HG02678 (cell line): ENCODE data around the gene CLDN17.

Experiments
- ATAC-seq: cut with Tn5 transposase; IDR thresholded peaks from one replicate; pipeline ENCODE4 v1.9.1; 2021; ENCODE audit warnings: mild to moderate bottlenecking, moderate library complexity; ENCODE audit not compliant: unreplicated experiment

CLDN17 gene, protein sequence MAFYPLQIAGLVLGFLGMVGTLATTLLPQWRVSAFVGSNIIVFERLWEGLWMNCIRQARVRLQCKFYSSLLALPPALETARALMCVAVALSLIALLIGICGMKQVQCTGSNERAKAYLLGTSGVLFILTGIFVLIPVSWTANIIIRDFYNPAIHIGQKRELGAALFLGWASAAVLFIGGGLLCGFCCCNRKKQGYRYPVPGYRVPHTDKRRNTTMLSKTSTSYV

DNA sequence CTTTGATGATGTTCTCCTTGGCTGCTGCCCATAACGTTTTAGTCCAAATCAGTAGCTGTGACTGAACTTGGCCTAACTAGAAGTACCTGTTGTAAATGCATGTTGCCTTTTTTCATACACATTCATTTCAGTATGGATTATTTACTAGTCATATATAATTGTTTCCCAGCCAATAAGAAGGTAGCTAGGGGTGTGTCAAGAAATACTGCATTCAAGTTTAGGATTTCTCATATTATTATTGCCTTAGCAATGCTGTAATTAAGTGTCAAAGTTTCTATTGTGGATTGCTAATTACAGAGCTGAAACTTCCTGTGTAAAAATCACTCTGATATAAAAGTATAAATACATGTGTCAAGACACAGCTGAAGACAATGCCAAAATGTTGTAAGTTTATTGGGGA is at the start of gene CLDN17:
Gene CLDN17 (minus strand): TSS at position 101 of the 400 bp plus-strand sequence. CDS start 188 bp downstream, outside the sequence.
- no peak for ATAC-seq

DNA sequence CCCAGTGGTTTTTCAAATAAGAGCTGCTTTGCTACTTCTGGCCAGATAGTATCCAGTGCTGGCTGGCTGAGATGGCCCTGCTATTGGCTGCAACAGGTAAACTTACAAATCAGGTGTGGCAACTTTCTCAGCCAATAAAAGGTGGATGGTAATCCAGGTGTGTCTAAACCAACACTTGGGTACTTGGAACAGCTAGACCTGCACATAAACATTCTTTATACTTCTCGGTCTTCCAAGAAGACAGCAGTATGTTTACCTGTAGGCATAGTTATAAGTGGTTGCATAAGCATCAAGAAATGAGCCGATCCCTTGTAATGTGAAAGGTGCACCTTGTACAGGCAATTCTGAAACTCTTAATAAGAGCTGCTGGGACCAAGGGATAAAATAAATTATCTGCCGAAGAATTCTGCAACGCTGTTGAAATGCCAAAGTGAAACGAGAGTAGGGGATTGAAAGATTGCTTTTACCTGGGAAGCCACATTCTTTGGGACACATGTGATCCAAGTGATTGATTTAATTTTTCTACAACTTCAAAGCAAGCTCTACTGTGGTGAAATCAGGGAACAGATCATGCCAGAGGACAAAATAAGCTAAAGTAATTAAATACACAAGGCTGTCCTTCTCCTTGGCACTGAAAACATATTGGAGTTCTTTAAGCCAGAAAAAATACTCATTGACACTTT is 49.6 kb upstream of the CLDN17 start, which contains the start of gene CLDN8:
Gene CLDN8 (minus strand): TSS at position 57 of the 683 bp plus-strand sequence. CDS start 172 bp downstream, outside the sequence.
- ATAC-seq, result no peak

DNA sequence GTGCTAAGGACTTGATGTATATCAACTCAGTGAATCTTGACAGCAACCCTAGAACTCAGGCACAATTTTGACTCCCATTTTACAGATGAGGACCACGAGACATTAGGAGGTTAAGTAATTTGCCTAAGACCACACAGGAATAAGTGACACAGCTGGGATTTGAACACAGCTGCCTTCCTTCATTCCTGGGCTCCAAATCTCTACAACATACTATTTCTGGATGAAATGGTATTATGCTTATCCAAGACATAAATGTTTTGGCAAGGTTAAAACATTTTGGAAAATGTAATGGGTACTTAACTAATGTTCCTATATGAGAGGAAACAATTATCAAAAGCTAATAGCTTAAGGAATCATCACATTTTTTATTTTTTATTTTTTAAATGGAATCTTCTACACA is 44.5 kb upstream of the CLDN17 start:
- no peak for ATAC-seq

DNA sequence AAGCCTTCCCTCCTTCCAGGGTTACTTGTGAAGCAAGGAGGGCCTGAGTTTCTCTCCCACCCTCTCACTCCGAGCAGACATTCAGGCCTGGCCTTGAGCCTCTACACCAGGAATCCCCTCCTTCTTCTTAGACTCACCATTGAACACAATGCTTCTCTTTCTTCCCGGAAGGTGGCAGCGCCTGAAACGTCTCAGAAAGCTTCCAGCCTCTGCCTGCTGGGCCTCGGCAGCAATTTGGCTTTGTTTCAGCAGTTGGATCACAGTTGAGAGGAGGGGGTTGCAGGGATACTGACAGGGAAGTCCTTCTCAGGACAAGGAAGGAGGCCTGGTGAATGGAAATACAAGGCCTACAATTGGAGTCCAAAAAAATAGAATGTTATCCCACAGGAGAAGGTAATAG is 43.0 kb upstream of the CLDN17 start:
- ATAC-seq, result no peak

DNA sequence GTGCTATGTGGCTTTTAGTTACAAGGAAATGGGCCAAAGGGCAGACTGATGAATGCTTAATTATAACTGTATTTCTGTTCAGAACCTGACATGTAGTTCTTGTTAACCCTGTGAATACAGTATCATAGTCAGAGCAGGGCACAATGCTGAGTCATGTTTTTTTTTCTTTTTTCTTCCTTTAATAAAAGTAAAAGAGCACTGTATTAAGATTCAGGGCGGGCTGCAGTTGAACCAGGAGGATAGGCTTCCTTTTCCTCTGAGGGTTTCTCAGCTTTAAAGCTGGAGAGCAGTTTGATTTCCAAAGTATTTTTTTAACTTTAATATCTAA is 40.6 kb upstream of the CLDN17 start:
- no peak for ATAC-seq

DNA sequence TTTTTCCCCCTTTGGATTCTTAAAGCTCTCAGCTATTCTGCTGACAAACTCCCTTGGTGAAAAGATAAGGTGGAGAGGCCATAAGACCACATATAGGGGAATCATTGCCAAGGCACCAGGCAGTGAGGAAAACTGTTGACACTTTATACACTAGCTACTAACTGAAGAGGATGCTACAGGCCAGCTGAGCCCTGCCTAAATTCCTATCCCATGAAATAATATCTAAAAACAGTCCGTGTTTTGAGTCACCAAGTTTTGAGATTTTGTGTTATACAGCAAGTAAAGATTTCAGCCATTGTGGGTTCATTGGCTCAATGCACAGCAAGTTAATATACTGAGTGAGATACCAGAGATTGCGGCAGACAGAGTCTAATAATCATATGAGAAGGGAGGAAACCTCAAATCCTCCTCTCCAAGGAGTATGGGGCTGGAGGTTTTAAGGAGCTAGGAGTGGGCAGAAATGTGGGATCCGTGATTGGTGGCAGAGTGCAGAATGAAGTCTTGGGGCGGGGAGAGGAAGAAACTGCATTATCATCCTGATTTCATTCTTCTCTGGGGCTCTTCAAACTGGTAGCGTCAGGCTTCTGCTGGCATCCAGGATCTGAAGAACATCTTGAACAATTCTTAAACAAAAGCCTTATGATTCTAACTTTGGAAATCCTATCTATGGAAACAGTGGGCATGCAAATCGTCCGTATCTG is 40.1 kb upstream of the CLDN17 start:
- no peak for ATAC-seq

DNA sequence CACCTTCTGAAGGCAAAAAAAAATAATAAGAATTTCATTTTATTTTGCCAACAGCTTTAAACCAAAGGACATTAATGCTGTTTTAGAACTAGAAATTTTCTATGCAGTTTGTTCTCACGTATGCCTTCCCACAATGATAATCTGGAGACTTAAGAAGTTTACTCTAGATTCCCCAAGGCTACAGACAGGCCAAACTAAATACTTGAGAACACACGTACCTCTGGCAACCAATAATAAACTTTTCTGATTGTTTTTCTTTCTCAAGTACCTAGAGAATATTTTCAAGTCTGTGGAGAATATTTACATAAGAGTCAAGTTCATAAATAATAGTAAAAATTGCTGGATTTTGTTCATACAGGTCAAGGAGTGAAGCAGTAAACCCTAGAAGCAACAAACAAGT is 33.4 kb upstream of the CLDN17 start:
- ATAC-seq, result no peak

DNA sequence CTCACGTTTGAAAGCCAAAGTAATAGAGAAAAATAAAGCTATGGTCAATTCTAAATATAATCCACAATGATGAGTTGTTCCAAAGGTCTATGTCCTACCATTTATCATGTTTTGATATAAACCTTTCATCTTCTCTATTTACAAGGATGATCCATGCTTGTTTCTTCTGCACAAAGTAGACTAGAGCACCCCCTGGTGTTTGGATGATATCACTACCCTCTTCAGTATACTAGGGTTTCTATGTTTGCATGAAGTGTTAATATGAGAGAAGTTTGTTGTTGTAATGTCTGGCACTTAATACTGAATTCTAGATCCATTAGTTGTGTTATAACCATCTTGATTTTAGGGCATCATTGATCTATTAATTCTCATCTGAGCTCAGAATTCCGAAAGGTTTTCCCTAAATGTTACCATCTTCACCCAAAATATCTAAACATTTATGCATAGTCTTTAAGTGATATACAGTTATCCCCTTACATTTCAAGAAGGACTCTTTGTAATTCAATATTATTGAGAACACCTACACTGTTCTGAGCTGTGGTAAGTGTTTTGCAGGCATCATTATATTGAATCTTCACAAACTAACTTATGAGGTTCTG is 28.2 kb upstream of the CLDN17 start:
- no peak for ATAC-seq

DNA sequence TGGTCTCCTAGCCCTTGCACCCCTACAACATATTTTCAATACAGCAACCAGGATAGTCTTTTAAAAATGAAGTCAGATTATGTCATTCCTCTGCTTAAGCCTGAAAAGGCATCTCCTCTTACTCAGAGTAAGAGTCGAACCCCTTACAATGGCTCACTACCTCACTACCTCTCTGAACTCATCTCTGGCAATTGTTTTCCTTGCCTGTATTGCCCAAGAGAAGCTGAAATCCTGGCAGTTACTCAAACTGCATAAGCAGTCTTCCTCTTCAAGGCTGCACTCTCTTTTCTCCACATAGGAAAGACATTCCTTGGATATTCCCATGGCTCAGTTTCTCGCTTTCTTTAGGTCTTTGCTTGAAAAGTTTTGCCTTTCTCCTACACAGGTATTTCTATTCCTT is 26.6 kb upstream of the CLDN17 start:
- ATAC-seq, result no peak

DNA sequence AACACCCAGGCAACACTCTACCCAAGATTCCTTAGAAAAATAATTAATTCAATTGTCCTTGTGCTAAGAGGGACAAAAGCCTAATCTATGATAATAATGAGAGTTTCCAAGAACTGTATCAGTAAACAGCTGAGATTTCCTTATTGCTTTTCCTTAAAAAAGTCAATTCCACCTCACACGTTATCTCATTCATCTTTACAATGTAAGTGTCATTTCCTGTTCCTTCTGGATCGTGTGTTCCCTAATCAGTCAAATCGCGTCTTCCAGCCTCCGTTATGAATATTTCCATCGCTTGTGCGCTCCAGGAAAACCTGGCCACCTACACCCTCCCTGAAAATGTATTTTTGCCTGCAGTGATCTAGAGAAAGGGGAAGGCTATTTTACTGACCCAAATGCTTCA is 23.9 kb upstream of the CLDN17 start:
- no peak for ATAC-seq

DNA sequence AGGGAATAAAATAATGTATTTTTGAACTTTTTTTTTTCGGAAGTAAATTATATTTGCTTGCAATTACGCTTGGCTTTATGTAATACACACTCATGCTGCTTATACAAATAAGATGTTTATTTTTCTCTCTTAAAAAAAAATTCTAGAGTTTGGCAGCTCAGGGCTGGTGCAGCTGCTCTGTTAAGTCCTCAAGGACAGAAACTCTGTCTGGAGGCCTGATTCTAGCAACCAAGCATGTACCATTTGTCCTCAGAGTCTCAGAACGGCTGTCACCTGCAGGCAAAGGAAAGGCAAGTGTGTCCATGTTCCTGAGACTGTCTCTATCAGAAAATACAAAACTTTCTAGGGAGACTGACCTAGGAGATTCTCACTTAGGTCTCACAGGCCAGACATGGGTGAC is 23.2 kb upstream of the CLDN17 start:
- no peak for ATAC-seq

DNA sequence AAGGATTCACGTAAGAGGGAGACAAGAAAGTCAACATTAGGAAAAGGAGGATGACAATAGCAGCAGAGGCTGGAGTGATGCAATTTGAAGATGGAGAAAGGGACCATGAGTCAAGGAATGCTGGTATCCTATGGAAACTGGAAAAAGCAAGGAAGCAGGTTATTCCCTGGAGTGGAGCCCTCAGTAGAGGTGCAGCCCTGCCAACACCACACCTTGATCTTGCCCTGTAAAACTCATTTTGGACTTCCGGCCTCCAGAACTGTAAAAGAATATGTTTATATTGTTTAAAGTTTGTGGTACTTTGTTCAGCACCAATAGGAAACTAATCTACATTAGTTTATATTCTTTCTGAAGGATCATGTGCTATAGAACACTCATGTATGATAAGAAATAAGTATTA is 19.6 kb upstream of the CLDN17 start:
- no peak for ATAC-seq

DNA sequence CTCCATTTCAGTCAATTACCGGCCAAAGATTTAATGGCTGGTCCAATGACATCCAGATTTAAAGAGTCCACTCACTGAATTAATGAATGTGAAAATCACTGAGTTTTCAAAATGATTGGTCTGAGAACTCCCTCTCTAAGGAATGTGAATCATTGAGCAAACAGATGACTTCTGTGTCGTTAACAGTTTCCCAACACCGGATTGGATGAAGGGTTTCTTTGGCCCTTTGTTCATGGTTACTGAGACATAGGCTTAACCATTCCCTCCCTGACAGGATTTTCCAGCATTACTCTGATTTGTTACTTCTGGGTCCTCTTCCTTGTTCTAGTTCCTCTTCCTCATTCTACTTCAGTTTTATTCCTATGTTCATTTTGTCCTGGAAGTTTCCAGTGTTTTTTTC is 1.5 kb upstream of the CLDN17 start:
- no peak for ATAC-seq

DNA sequence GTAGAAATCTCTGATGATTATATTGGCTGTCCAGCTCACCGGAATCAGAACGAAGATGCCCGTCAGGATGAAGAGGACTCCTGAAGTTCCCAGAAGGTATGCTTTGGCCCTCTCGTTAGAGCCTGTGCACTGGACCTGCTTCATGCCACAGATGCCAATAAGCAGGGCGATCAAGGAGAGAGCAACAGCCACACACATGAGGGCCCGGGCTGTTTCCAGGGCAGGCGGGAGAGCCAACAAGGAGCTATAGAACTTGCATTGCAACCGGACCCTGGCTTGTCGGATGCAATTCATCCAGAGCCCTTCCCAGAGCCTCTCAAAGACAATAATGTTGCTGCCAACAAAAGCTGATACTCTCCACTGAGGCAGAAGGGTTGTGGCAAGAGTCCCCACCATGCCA is 434 bp downstream of the CLDN17 start:
- no peak for ATAC-seq

DNA sequence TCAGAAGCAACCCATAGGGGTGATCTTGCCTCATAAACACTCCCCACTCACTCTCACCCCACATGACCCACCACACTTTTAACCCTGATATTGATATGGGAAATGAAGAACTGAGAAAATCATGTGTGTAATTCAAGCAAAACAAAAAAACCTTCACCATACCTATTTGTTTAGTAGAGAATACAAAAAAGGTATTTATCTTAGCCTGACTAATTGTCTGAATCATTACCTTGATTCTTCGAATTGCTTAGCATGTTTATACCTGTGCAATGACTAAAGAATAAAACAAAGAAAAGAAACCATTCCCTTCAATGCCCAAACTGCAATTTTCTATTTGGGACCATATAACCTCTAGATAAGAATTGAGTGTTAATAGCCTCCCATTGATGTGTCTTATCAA is 1.8 kb downstream of the CLDN17 start:
- ATAC-seq, result no peak

DNA sequence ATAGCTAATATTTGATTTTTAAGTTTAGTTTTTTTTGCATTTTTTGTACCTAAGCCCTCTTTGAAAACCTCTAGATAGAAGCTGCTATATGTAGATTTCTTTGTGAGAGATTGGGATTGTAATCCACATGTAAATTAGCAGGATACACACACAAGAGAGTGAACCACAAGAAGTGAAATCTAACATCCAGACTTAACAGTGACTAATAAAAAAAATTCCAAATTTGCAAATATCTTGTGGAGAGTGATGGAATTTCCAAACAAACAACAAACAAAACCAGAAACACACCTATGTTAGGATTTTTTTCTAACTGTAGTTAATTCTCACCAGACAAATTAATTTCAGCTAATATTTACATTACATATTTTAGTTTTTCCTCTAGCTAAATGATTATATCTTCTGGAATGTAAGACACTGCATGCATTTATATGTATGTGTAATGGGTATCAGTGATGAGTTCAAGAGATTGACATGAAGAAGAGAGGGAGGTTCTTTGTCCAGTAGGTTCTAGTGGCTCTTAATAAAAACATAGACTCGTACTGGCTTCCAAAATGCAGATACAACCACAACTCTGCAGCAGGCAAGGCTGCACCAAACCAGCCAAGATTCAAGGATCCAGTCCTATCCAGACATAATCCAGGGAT is 12.8 kb downstream of the CLDN17 start:
- no peak for ATAC-seq

DNA sequence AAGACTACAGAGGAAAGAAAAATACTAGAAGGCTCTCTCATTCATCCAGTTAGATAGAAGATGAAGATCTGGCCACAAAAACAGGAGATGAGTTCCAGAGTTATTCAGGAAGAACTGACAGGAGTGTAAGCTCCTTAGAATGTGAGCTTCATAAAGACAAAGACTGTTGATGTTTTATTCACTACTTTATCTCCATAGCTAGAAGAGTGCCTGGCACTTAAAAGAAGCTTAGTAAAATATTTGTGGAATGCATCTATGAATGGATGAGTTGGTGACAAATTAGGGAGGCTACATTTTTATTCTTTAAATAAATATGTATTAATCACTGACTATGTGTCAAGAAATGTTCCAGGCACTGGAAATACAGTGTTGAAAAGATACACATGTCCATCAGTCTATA is 13.8 kb downstream of the CLDN17 start:
- no peak for ATAC-seq

DNA sequence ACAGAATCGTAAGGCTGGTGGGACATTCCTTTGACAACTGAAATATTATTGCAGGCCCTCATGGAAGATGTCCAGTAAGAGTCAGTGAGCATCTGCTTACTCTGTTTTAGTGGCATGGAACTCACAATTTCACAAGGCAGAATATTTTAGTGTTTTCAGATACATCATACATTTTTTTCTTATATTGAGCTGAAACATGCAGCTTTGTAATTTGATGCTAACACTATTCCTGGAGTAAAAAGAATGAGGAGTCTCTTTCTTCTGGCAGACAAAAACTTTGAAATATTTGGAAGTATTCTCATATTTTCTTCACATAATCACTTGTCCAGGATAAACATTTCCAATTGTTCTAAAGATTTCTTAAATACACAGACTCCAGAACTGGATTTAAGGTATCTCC is 17.7 kb downstream of the CLDN17 start:
- ATAC-seq, result no peak

DNA sequence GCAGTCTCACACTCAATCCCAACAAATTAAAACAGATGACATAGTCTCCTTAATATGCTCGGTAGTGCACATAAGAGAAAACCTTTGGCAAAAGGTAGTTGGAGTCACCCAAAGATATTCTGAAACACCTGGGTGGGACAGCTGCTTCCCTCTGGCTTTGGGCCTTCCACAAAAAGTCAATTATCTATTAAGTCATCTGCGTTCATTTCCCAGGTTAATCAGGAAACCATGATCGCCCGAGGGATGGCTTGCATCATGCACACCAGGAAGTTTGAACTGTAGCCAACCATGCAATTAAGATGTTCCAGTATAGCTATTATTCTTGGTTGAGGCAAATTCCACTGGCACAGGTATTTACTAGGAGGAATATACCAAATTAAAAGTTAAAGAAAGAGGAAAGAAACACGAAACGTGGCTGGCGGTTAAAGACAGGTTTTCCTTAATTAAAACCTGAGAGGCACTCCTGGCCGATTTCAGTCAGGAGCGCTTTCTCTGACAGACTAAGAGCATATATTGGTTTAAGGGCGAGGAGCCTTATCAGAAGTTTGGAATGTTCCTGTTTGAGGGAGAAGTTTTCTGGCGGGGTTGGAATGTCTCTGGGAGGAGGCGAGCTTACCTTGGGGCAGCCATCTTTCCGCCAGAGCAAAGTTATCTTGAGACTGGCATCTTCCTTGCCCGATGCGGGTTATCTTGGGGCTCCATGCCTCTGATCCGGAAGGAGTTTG is 19.9 kb downstream of the CLDN17 start:
- ATAC-seq, result no peak

DNA sequence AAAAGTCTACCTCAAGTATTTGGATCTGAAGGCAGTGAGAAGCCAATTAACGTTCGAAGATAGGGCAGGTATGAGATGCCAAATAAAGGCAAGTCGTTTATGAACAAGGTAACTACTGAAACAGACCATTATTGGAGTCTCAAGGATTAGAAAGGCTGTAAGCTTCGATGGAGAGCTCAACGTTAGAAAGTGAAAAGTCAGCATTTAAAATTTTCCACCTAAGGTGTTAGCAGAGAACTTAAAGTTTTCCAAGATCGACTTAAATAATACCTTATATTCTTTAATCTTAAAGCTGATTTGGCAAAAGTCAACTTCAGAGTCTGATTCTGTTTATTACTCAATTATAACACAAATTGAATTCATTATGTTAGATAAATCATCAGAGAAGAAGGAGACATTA is 28.1 kb downstream of the CLDN17 start:
- no peak for ATAC-seq

DNA sequence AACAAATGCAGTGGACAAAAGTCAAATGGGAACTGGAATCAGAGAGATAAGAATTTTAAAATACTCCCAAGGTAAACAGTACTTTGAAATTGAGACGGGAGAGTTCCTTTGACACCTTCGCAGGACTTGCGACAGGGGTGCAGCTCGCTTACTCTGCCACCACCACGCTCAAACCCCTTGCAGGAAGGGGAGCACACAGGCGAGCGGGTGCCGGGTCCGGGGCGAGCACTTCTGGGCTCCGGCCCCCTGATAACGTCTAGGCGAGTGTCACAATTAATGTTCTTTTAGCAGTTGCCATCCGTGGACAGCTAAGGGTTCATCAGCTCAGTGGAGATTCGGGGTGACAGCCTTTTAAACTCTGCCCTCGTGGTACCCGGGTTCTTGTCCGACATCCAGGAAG is 37.4 kb downstream of the CLDN17 start:
- ATAC-seq, result no peak
